GM19043 (cell line): ENCODE measurements around the gene NPBWR2.

Experiments used
- ATAC-seq: cut with Tn5 transposase; IDR thresholded peaks from one replicate; pipeline ENCODE4 v1.9.1; 2021; ENCODE audit warnings: low read depth; ENCODE audit not compliant: unreplicated experiment

The NPBWR2 gene

GRCh38 chr20:64076061-64076997, 31.0 kb downstream of the NPBWR2 start:
- no peak for ATAC-seq

GRCh38 chr20:64075556-64075955, 31.8 kb downstream of the NPBWR2 start:
- ATAC-seq, result no peak

GRCh38 chr20:64074963-64075362, 32.4 kb downstream of the NPBWR2 start:
- no peak for ATAC-seq

DNA sequence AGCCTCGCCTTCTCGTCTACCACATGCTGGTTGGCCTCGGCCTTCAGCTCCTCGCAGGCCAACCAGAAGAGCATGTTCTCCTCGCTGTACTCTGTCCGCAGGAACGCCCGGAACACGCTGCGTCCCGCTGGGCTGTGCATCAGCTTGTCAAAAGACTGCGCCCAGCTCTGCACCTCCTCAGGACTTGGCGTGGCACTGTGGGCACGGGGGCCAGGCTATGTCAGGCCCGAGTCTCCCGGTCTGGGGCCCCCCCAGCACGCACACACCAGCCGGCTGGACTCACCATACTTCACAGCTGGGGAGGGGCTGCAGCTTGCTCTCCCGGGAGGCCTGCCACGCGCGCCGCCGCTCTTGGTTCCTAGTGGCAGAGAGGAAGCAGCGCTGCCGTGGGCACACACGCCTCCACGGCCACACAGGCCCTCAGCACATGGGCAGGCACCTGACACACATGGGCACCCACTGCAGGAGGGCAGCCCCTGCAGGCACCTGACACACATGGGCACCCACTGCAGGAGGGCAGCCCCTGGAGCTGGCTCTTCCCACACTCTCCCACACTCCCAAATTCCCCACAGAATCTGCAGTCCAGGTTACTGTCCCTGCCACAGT, 33.1 kb downstream of the NPBWR2 start:
- ATAC-seq, result no peak

- no peak for ATAC-seq
These were observed 33.7 kb downstream of the NPBWR2 start for GRCh38 chr20:64073476-64074183.

DNA sequence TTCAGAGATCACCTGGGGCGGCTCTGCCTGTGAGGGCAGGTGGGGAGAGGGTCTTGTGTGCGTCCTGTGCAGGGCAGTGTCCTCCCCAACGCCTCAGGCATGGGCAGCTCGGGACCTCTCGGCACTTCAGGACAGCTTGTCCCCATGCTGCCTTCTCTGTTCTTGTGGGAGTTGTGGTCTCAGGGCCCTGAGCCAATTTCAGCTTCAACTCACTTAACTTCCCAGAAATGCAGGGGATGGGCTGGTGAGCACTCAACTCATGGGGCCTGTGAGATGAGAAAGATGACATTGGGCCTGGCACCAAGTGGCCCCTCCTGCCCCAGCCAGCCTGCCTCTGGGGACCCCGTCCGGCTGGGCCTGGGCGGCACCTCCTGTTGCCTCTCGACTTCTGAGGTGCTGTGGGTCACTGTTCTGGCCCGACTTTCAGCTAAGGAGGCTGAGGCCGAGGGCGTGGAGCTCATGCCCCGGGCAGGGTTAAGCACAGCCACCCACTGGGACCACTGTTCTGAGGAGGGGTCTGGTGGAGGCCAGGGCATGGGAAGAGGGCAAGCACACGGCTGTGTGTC, 34.8 kb downstream of the NPBWR2 start:
- ATAC-seq, result no peak

- no peak for ATAC-seq
These were observed 35.7 kb downstream of the NPBWR2 start for GRCh38 chr20:64071341-64072332.

DNA sequence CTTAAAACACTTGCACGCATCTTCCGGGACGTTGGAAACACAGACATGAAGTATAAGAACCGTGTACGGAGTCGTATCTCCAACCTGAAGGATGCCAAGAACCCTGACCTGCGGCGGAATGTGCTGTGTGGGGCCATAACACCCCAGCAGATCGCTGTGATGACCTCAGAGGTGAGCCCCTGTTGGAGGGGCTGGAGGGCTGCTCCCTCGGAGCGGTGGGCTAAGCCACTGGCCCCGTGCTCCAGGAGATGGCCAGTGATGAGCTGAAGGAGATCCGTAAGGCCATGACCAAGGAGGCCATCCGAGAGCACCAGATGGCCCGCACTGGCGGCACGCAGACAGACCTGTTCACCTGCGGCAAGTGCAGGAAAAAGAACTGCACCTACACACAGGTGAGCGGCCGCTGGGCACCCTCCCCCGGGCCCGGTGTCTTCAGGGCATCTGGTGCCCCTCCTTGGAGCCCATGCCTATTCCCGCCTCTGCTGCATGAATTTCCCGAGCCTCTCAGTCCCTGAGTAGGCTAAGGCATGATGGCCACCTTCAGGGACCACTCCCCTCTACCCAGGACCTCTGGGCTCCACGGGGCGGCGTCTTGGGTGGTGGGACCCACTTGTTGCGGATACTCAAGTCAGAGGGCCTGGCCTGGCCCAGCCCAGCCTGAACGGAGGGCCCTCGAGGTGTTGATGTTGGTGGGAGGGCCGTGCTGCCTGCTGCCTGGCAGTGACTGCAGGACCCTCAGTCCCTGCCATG, 36.9 kb downstream of the NPBWR2 start:
- no peak for ATAC-seq

DNA sequence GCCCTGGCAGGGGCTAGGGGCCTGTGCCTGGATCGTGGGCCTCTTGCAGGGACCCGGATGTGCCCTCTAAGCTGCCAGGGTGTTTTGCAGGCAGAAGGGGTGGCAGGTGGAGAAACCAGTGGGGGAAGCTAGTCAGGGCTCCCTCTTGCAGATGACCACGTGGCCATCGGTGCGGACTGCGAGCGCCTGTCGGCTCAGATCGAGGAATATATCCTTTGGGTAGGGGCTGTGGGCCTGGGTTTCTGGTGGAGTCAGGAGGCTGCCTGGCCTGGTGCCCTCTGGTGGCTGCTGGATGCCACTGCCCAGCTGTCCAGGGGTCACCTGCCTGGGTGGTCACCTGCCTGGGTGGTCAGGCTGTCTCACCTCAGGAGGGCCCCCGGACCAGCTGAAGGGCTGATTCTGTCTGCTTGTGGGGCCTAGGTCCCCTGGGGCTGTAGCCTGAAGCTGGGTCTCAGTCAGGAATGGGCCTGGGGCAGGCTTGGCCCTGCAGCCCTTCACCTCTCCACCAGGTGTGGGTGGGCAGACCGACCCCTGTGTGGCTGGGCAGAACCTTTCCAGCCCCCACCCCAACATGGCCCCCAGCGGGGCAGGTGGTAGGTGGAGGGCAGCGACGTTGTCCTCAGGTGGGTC, 37.6 kb downstream of the NPBWR2 start:
- ATAC-seq, result no peak

DNA sequence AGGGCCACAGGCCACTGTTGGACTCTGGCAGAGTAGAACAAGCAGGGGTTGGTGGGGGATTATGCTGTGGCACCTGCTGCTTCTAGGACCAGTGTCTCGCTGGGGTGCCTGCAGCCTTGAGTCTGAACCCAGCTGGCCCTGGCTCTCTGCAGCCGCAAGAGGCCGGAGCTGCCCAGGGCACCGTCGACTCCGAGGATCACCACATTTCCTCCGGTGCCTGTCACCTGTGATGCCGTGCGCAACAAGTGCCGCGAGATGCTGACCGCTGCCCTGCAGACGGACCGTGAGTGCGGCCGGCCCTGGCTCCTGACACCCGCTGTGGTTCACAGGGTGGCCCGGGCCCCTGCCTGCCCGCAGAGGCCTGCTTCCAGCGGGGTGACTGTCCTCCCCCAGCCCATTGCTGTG, 38.2 kb downstream of the NPBWR2 start:
- no peak for ATAC-seq

- ATAC-seq, result no peak
These were observed 38.8 kb downstream of the NPBWR2 start for GRCh38 chr20:64068386-64069208.

DNA sequence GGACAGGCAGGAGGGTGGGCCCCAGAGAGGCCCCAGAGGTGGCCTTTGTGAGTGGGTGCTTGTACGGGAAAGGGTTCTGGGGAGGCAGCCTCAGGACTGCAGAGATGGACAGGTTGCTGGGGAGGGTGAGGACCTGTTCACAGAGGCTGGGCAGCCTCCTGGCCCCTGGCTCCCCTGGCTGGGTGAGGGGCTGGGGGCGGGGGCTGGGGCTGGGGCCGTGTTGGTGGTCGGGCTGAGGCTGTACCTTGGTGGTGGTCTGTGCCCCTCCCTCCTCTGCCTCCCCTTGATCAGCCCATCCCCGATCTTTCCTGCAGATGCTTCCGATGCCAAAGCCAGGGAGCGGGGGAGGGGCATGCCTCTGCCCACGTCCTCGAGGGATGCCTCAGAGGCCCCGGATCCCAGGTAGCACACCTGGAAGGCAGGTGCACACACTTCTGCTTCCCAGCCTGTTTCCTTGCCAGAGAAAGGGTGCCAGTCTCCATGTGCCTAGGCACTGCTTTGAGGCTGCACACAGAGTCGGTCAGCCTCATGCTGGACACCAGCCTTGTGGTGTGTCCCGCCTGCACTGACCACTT, 39.5 kb downstream of the NPBWR2 start:
- no peak for ATAC-seq

DNA sequence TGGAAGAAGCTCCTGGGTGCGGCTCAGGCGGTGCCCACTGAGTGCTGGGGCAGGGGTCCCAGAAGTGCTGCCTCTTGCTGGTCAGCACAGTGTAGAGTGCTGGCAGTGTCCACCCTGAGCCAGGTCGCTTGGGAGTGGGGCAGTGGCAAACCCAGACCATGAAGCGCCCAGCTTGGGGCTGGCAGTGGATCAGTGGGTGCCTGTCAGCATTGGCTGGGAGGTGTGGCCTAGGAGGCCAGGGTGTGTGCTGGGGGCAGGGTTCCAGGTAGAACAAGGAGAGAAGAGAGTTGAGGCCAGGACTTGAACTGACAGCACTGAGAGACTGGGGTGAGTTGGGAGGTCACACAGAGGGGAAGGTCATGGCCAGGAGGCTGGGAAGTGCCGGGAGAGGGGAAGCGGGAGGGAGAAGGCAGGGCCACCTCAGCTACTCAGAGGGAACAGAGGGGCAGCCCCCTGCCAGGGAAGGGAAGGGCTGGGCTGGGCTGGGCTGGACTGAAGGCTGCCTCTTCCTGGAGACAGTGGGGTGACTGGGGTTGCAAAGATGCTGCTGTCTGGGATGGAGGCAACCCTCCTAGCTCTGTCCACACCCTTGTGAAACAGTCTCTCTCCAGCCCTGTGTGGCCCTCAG, 40.2 kb downstream of the NPBWR2 start:
- ATAC-seq, result no peak

- ATAC-seq, result peak; percentile 49
These were observed 41.4 kb downstream of the NPBWR2 start for GRCh38 chr20:64065974-64066343.

DNA sequence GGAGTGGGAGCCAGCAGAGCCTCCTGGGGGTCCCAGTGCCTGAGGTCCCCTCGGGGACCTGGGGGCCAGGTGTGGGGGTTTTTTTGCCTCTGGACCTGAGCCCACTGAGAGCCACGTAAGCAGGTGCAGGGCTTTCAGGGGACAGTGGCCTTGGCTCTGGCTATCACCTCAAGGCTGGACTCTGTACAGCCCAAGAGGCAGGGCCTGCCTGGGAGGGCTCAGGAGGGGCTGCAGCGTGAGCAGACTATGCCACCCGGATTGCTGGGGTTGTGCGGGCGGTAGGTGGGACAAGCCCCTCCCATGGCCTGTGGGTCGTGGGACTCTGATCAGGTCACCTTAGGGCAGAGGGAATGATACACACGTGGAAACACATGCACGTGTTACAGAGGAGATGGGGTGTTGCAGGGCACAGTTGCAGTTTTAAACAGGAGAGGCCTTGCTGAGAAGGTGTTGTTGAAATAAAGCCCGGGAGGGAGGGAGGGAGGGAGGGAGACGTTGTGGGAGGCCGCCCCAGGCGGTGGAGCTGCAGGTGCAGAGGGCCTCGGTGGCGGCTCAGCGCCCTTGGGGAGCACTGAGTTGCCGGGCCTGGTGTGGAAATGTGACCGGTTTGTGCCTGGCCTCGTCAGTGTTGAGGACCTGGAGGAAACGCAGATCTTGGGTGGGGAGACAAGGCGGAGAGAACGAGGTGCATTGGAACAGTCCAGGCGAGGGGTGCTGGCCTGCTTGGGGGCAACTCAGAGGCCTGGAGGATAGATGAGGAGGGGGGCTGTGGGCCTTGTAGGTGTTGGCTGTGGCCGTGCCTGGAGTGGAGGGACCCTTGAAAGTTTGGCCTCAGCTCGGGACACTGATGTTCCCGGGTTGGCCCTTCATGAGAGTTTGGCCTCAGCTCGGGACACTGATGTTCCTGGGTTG, 42.0 kb downstream of the NPBWR2 start:
- no peak for ATAC-seq

DNA sequence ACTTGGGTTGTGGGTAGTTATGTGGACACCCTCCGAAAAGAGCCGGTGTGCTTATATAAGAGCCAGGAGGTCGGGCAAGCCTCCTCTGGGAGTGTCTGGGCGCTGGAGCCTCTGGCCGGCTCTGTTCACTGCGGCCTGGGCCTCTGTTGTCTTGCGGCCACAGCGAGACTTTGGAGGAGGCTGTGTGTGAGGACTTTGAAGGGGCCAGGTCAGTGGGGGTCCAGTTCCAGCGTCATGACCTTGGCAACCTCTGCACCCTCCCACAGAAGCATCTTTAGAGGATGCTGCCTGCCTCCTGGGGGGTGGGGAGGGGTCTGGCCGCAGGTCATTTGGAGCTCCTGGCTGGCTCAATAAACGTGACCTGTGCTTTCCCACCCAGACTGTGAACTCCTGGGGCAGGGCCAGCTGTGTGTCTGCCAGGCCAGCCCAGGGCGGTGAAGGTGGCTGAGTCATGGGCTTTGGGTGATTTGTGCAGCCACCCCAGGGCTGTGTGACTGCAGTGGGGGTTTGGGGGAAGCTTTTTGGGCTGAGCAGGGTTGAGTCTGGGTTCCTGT, 43.1 kb downstream of the NPBWR2 start:
- ATAC-seq, result no peak
